Effector memory CD8-positive, alpha-beta T cell (primary cell): ENCODE measurements around the gene PCNX2.

Source experiments
- ATAC-seq: fragments of 150-1000 bp; cut with Tn5 transposase; replicated peaks from 2 replicates; pipeline ENCODE4 v1.10.0; 2021; ENCODE audit warnings: mild to moderate bottlenecking, moderate library complexity
- DNase-seq, 3 experiments: peaks; one replicate each; pipeline ENCODE4 v3.0.0; 2021
- H3K27ac Mint-ChIP-seq, 2 donors: one replicate each; pipeline ENCODE4 v1.8.0; 2022; ENCODE audit warnings: mild to moderate bottlenecking in 2 of 2, mixed read lengths in 2 of 2, moderate library complexity in 2 of 2
- H3K27me3 Mint-ChIP-seq, 2 donors: one replicate each; pipeline ENCODE4 v1.8.0; 2022; ENCODE audit warnings: mixed read lengths in 2 of 2
- H3K36me3 Mint-ChIP-seq: one replicate; pipeline ENCODE4 v1.8.0; 2022; ENCODE audit warnings: mild to moderate bottlenecking, moderate library complexity, mixed read lengths; ENCODE audit not compliant: insufficient read depth
- H3K4me1 Mint-ChIP-seq, 2 donors: one replicate each; pipeline ENCODE4 v1.8.0; 2022; ENCODE audit warnings: low read depth in 2 of 2, mixed read lengths in 2 of 2
- H3K4me3 Mint-ChIP-seq, 2 donors: one replicate each; pipeline ENCODE4 v1.8.0; 2022; ENCODE audit warnings: mild to moderate bottlenecking in 2 of 2, mixed read lengths in 2 of 2, moderate library complexity in 2 of 2
- H3K9me3 Mint-ChIP-seq, 2 donors: one replicate each; pipeline ENCODE4 v1.8.0; 2022; ENCODE audit warnings: mixed read lengths in 2 of 2

The PCNX2 gene

DNA sequence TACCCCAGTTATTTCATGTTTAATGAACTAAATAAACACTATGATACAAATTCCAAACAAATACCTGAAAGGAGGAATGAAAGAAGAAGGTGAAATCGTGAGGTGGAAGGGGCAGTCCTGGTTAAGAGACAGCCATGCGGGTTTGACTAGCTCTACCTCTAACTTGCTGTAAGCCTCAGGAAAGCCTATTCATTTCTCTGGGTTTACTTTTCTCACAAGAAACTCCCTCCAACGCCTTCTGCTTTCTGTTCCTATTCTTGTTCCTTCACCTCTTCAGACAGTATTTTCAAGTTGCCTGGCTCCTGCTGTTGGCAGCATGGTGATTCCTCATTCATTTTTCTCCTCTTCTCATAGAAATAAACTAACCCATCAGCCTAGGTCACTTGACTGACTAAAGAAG is 252.7 kb downstream of the PCNX2 start:
- Mint-ChIP-seq H3K27me3 (no peaks in the 10 kb centered on the region), H3K4me1 (peaks cover 0 to 10% of the 10 kb centered on the region in 2 donors), H3K4me3 (no peak overlapping the region), H3K27ac (no peak overlapping the region), H3K9me3 (peaks cover 0 to 2% of the 10 kb centered on the region in 2 donors), H3K36me3 (peaks cover 2% of the 10 kb centered on the region)
- DNase-seq (no peak), ATAC-seq (no peak)

DNA sequence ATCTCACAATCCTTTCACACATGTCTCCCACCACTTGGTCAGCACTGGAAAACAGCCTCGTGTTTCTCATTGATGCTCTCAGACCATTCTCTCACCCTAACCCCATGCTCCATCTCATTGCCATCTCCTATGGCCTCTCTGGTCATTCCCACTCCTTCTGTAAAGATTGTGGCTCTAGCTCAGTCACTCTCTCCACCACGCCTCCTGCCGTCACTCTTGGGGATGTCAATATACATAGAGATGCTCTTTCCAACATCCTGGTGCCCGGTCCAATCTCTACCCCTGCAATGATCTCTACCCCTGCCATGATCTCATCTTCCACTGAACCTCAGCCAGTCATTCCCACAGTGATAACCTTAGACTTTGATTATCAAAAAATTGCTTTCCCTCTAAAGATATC is 255.0 kb downstream of the PCNX2 start:
- H3K27ac Mint-ChIP-seq, result no peak overlapping the region
- peaks cover 5% of the 10 kb centered on the region for H3K36me3 Mint-ChIP-seq
- no peak for ATAC-seq
- H3K27me3 Mint-ChIP-seq, result no peaks in the 10 kb centered on the region
- H3K4me3 Mint-ChIP-seq, result no peak overlapping the region
- H3K4me1 Mint-ChIP-seq, result peaks cover 0 to 6% of the 10 kb centered on the region in 2 donors
- DNase-seq, result no peak
- H3K9me3 Mint-ChIP-seq, result peaks cover 0 to 2% of the 10 kb centered on the region in 2 donors

DNA sequence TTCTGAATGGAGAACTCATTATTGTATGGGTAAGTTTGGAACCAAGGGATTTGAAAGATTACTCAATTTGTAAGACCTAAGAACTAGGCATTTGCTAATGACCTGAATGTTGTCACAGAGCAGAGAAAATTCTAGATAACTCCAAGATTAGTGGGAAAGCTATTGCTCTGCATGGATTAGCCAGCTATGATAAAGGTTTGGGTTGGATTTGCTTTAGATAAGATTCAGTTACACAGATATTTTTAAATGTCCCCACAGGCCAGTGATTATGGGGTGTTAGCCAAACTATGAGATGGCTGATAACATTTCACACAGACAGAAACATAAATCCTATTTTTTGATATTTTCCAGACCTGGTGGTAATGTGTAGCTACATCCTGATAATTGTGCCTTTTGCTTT is 256.9 kb downstream of the PCNX2 start:
- Mint-ChIP-seq H3K36me3 (peaks cover 8% of the 10 kb centered on the region), H3K27me3 (no peaks in the 10 kb centered on the region), H3K27ac (no peak overlapping the region), H3K4me3 (no peak overlapping the region), H3K4me1 (peaks cover 2 to 6% of the 10 kb centered on the region in 2 donors), H3K9me3 (peaks cover 0 to 6% of the 10 kb centered on the region in 2 donors)
- ATAC-seq, result no peak
- no peak for DNase-seq

DNA sequence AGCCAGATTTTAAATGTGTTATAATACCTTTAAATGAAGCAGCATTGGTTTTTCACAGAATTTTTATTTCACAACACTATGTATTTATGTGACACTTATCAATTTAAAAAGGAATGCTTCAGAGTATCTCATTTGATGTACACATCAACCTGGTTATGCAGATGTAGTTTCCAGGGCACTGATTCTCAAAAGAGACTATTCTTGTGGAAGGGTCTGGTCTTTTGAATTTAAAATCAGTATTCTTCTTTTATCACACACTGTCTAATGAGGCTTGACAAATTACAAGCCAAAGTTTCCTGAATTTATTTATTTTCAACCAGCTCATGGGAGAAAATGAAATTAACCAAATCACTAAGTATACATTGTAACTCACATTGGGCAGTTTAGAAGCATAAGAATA is 257.7 kb downstream of the PCNX2 start:
- no peak overlapping the region for H3K27ac Mint-ChIP-seq
- H3K9me3 Mint-ChIP-seq, result peaks cover 0 to 6% of the 10 kb centered on the region in 2 donors
- H3K27me3 Mint-ChIP-seq, result no peaks in the 10 kb centered on the region
- no peak overlapping the region for H3K4me3 Mint-ChIP-seq
- peaks cover 8% of the 10 kb centered on the region for H3K36me3 Mint-ChIP-seq
- ATAC-seq (no peak), DNase-seq (no peak)
- peaks cover 2 to 6% of the 10 kb centered on the region in 2 donors for H3K4me1 Mint-ChIP-seq

DNA sequence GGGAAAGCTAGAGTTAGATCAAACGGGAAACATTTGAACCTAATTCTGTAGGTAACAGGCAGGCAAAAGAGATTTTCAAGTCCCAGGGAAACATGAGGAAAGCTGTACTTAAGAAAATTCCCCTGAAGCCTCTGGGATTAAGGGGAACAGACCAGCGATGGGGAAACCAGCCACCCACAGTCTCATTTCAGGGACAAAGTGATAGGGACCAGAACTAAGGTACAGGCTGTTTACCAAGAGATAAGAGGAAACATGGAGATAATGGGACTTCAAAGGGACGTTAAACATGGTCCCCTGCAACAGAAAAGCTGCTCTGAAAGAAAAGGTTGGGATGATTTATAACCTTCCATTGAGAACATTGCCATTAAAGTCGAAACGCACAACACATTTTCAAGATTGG is 260.7 kb downstream of the PCNX2 start:
- Mint-ChIP-seq H3K9me3 (peaks cover 0 to 6% of the 10 kb centered on the region in 2 donors), H3K36me3 (peaks cover 6% of the 10 kb centered on the region), H3K4me3 (no peak overlapping the region), H3K4me1 (peaks cover 0 to 2% of the 10 kb centered on the region in 2 donors), H3K27ac (no peak overlapping the region), H3K27me3 (no peaks in the 10 kb centered on the region)
- ATAC-seq, result no peak
- no peak for DNase-seq

DNA sequence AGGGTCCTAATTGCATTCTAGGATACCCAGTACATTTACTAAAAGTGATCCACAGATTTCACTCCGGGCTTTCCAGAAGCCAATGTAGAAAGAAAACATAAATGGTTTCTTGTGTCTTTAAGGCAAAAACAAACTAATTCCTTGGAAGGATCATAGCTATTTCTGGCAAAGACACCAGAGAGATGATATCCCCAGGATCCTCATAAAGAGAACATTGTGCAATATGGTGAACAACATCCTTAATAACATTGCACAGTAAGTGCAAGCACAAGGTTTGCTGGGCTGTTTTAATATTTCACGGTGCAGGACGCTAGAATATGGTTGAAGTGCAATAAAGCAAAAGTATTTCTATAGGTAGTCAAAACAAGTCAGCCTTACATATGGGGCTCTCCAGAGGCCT is 262.2 kb downstream of the PCNX2 start:
- Mint-ChIP-seq H3K36me3 (peaks cover 6% of the 10 kb centered on the region), H3K27me3 (no peaks in the 10 kb centered on the region), H3K9me3 (peaks cover 0 to 6% of the 10 kb centered on the region in 2 donors), H3K27ac (no peak overlapping the region), H3K4me3 (no peak overlapping the region), H3K4me1 (peaks cover 0 to 2% of the 10 kb centered on the region in 2 donors)
- ATAC-seq (no peak), DNase-seq (no peak)

DNA sequence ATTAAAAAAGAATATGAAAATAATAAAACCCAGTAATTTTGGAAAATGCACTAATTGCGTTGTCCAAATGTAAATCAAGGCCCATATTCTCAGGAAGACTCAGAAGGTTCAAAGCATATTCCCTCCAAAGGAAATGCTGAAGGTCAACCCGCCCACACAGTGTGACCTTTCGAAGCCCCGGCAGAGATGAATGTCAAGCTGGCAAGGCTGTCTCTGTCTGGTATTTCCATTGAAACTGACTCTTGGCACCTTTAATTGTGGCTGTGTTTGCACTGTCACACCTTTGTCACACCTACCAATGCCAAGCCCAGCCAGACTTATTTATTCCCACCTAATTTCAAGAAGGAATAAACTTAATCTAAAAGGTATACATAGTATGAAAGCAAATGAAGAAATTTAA is 262.6 kb downstream of the PCNX2 start:
- Mint-ChIP-seq H3K27me3 (no peaks in the 10 kb centered on the region), H3K9me3 (peaks cover 0 to 6% of the 10 kb centered on the region in 2 donors), H3K4me3 (no peak overlapping the region), H3K27ac (no peak overlapping the region), H3K36me3 (peaks cover 6% of the 10 kb centered on the region), H3K4me1 (peaks cover 0 to 2% of the 10 kb centered on the region in 2 donors)
- no peak for ATAC-seq
- DNase-seq, result no peak

DNA sequence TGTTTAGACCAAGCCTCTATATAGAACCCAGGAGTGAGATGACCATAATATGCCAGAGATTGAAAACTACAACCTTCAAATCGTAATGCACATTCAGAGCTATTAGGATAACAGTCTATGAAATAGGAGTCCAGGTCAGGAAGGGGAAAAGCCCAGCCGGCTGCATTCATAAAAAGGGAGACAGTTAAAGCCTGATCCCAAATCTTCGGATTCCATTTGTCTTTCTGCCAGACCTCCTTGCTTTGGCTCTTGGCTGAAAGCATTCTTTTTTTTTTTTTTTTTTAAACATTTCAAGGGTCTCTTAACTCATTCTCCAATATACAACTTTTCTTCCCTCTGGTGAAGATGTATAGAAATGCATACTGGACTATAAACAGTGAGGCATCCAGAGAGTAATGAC is 264.0 kb downstream of the PCNX2 start:
- H3K4me3 Mint-ChIP-seq, result no peak overlapping the region

DNA sequence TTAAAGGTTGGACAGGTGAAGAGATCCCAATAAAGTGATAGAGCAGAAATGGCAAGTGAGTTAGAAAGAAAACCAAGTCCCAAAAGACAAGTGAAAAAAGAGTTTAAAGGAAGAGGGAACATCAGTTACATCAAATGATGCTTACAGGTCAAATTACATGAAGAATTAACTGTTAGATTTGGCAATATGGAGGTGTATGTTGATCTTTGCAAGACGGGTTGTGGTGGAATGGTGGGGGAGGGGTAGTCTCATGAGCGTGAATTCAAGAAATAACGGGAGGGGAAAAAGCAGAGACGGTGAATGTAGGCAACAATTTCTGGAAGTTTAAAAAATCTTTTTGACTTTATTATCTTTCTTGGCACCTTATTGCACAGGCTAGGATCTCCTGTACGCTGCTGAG is 268.5 kb downstream of the PCNX2 start:
- Mint-ChIP-seq H3K4me1 (peaks cover 0 to 4% of the 10 kb centered on the region in 2 donors), H3K9me3 (no peaks in the 10 kb centered on the region), H3K27ac (no peak overlapping the region), H3K27me3 (no peaks in the 10 kb centered on the region), H3K4me3 (no peak overlapping the region), H3K36me3 (peaks cover 6% of the 10 kb centered on the region)
- no peak for DNase-seq
- ATAC-seq, result no peak

More for the DNA sequence above, 264.0 kb downstream of the PCNX2 start:
- DNase-seq (no peak), ATAC-seq (no peak)
- H3K27ac Mint-ChIP-seq, result no peak overlapping the region
- H3K36me3 Mint-ChIP-seq, result peaks cover 6% of the 10 kb centered on the region
- H3K9me3 Mint-ChIP-seq, result peaks cover 0 to 6% of the 10 kb centered on the region in 2 donors
- peaks cover 0 to 2% of the 10 kb centered on the region in 2 donors for H3K4me1 Mint-ChIP-seq
- H3K27me3 Mint-ChIP-seq, result no peaks in the 10 kb centered on the region

DNA sequence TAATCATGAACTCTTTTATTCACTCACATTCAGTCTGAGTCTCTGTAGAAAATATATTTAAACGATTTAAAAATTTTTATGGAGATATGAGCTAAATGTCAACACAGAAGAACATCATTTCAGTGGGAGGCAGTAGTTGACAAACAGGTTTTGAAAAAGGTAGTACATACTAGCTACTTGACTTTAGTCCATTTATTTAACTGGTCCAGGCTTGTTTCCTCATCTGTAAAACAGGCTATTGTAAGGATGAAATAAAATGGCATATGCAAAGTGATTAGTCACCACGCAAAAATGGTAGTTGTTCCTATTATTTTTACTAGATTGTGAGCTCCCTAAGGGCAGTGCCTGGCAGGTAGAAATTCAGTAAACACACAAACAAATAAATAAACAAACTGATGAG is 270.0 kb downstream of the PCNX2 start:
- DNase-seq, result no peak

DNA sequence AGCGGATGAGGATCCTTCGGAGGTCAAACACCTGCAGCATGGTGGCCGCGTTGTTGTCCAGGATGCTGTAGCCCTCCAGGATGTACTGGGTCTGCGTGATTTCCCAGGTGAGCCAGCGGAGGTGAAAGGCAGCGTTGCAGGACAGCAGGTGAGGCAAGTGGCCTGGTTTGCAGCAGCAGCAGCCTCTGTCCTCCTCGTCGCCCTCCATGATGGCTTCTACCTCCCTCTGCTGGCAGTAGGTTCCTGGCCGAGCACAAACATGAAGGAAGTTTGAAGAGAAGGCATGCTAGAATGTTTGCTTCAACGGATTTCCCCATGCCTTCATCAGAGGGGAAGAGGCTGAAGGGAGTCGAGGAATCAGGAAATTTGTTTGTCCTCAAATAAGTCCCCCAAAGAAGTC is 270.4 kb downstream of the PCNX2 start:
- no peak for DNase-seq
- H3K36me3 Mint-ChIP-seq, result peaks cover 6% of the 10 kb centered on the region
- H3K27ac Mint-ChIP-seq, result no peak overlapping the region
- no peaks in the 10 kb centered on the region for H3K27me3 Mint-ChIP-seq
- H3K4me1 Mint-ChIP-seq, result peaks cover 0 to 12% of the 10 kb centered on the region in 2 donors
- ATAC-seq, result no peak
- H3K4me3 Mint-ChIP-seq, result no peak overlapping the region
- no peaks in the 10 kb centered on the region for H3K9me3 Mint-ChIP-seq

More for the DNA sequence above, 270.0 kb downstream of the PCNX2 start:
- no peak for ATAC-seq
- Mint-ChIP-seq H3K9me3 (no peaks in the 10 kb centered on the region), H3K4me1 (peaks cover 0 to 11% of the 10 kb centered on the region in 2 donors), H3K27me3 (no peaks in the 10 kb centered on the region), H3K27ac (no peak overlapping the region), H3K4me3 (no peak overlapping the region), H3K36me3 (peaks cover 6% of the 10 kb centered on the region)

DNA sequence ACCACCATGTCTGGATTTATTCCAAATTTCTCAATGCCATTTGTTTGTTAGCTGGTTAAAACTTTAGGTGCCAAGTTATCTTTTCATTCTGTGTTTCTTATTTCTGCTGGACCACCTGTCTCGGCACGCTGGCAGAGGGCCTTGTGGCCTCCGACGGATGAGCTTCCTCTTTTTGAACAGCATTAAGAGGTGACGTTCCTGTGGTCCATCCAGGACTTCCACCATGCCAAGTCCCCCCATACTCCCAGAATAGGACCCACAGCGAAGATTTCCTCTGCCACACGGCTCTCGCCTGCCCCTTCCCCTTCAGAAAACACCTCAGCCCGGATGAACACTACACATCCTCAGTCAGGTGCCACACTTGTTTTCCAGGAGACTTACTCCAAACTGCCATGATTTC is 271.3 kb downstream of the PCNX2 start:
- no peaks in the 10 kb centered on the region for H3K9me3 Mint-ChIP-seq
- no peaks in the 10 kb centered on the region for H3K27me3 Mint-ChIP-seq
- H3K27ac Mint-ChIP-seq, result no peak overlapping the region
- H3K4me1 Mint-ChIP-seq, result peaks cover 0 to 13% of the 10 kb centered on the region in 2 donors
- peaks cover 6% of the 10 kb centered on the region for H3K36me3 Mint-ChIP-seq
- H3K4me3 Mint-ChIP-seq, result no peak overlapping the region
- DNase-seq (no peak), ATAC-seq (no peak)

DNA sequence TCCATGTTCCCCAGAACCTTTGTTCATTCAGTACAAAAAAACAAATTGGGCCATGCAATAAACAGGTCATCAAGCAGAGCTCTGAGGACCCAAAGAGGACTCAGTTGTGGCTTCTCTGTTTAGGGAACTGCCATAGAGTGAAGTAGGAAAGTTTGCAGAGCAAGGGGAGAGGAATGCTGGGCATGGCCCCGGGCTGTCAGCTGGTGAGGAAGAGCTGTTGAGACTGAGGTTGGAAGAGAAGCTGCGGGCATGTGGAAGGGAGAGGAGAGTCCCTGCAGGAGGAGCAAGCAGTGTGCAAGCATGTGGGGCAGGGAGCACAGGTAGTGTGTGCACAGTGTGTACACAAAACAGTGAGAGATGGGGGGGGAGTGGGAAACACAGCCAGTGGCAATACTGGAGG is 273.3 kb downstream of the PCNX2 start:
- Mint-ChIP-seq H3K27ac (peak overlapping the region; percentile 1 to 38), H3K36me3 (peaks cover 14% of the 10 kb centered on the region), H3K9me3 (no peaks in the 10 kb centered on the region), H3K4me3 (no peak overlapping the region), H3K4me1 (peaks cover 0 to 15% of the 10 kb centered on the region in 2 donors), H3K27me3 (no peaks in the 10 kb centered on the region)
- DNase-seq, result no peak
- no peak for ATAC-seq

DNA sequence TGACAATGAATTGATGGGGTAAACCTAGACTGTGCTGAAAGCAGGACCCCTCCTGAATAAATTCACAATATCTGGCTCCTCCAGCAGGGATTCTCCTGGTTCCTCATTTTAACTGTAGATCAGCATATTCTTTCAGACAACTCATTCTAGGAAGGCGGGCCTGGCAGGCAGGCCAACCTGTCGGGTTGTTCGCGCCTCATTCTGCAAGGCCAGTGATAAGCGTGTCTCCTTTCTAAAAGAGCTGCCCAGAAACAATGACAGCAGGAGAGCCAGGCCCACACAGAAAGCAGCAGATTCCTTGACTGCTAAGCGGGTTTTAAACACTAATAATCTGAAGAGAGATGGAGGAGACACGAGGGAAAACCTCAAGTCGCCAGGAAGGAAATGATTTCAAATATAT is 275.1 kb downstream of the PCNX2 start:
- DNase-seq (no peak), ATAC-seq (no peak)
- no peak overlapping the region for H3K27ac Mint-ChIP-seq
- H3K9me3 Mint-ChIP-seq, result no peaks in the 10 kb centered on the region
- peaks cover 0 to 15% of the 10 kb centered on the region in 2 donors for H3K4me1 Mint-ChIP-seq
- H3K27me3 Mint-ChIP-seq, result no peaks in the 10 kb centered on the region
- peaks cover 18% of the 10 kb centered on the region for H3K36me3 Mint-ChIP-seq
- H3K4me3 Mint-ChIP-seq, result peak overlapping the region in 1 of 2 donors; percentile 30
